Kidney tubule cell (primary cell): ENCODE results near the gene AP3S1.
"Not testable (repeated sequence)": the region's sequence is repeated elsewhere in the genome, so short reads cannot be mapped to it uniquely, and the experiment has no call there.

Source experiments
- DNase-seq: peaks from one replicate; pipeline ENCODE4 v3.0.0-alpha.2; 2018; ENCODE audit warnings: low spot score

The AP3S1 gene

GRCh38 chr5:115873392-115873791, 31.7 kb downstream of the AP3S1 start:
- peak; percentile 51 for DNase-seq

- DNase-seq = no peak
Observed at GRCh38 chr5:115875447-115875846, 33.7 kb downstream of the AP3S1 start.

- not testable (repeated sequence) for DNase-seq
Observed at GRCh38 chr5:115877342-115877741, 35.6 kb downstream of the AP3S1 start.

GRCh38 chr5:115882434-115882833, 40.7 kb downstream of the AP3S1 start:
- DNase-seq = not testable (repeated sequence)

GRCh38 chr5:115884704-115885103, 43.0 kb downstream of the AP3S1 start:
- no peak for DNase-seq

GRCh38 chr5:115885208-115885607, 43.5 kb downstream of the AP3S1 start:
- DNase-seq = not testable (repeated sequence)

GRCh38 chr5:115888027-115888426, 46.3 kb downstream of the AP3S1 start:
- DNase-seq = peak; percentile 16

- DNase-seq = no peak
Observed at GRCh38 chr5:115892021-115892420, 50.3 kb downstream of the AP3S1 start.

- DNase-seq = no peak
Observed at GRCh38 chr5:115894342-115894741, 52.6 kb downstream of the AP3S1 start.

GRCh38 chr5:115895821-115896220, 54.1 kb downstream of the AP3S1 start:
- DNase-seq = peak; percentile 16

GRCh38 chr5:115898656-115899055, 56.9 kb downstream of the AP3S1 start:
- peak; percentile 12 for DNase-seq

- DNase-seq = no peak
Observed at GRCh38 chr5:115907177-115907576, 65.4 kb downstream of the AP3S1 start.

- DNase-seq = not testable (repeated sequence)
Observed at GRCh38 chr5:115913623-115914400, 72.1 kb downstream of the AP3S1 start.

- DNase-seq = no peak
Observed at GRCh38 chr5:115920171-115920725, 78.5 kb downstream of the AP3S1 start.

GRCh38 chr5:115928578-115929407, 87.1 kb downstream of the AP3S1 start:
- DNase-seq = not testable (repeated sequence)

- DNase-seq = not testable (repeated sequence)
Observed at GRCh38 chr5:115930171-115930570, 88.4 kb downstream of the AP3S1 start.

- no peak for DNase-seq
Observed at GRCh38 chr5:115930630-115931337, 89.0 kb downstream of the AP3S1 start.

- no peak for DNase-seq
Observed at GRCh38 chr5:115932991-115933390, 91.3 kb downstream of the AP3S1 start.

- no peak for DNase-seq
Observed at GRCh38 chr5:115934388-115934974, 92.7 kb downstream of the AP3S1 start.

GRCh38 chr5:115936031-115936430, 94.3 kb downstream of the AP3S1 start:
- no peak for DNase-seq

- DNase-seq = no peak
Observed at GRCh38 chr5:115939059-115939458, 97.3 kb downstream of the AP3S1 start.
